GM21723 (cell line): ENCODE results near the gene GBX2.

Source experiments
- ATAC-seq: cut with Tn5 transposase; IDR thresholded peaks from one replicate; pipeline ENCODE4 v1.9.1; 2021; ENCODE audit warnings: mild to moderate bottlenecking, moderate library complexity; ENCODE audit not compliant: unreplicated experiment

GBX2 gene

DNA sequence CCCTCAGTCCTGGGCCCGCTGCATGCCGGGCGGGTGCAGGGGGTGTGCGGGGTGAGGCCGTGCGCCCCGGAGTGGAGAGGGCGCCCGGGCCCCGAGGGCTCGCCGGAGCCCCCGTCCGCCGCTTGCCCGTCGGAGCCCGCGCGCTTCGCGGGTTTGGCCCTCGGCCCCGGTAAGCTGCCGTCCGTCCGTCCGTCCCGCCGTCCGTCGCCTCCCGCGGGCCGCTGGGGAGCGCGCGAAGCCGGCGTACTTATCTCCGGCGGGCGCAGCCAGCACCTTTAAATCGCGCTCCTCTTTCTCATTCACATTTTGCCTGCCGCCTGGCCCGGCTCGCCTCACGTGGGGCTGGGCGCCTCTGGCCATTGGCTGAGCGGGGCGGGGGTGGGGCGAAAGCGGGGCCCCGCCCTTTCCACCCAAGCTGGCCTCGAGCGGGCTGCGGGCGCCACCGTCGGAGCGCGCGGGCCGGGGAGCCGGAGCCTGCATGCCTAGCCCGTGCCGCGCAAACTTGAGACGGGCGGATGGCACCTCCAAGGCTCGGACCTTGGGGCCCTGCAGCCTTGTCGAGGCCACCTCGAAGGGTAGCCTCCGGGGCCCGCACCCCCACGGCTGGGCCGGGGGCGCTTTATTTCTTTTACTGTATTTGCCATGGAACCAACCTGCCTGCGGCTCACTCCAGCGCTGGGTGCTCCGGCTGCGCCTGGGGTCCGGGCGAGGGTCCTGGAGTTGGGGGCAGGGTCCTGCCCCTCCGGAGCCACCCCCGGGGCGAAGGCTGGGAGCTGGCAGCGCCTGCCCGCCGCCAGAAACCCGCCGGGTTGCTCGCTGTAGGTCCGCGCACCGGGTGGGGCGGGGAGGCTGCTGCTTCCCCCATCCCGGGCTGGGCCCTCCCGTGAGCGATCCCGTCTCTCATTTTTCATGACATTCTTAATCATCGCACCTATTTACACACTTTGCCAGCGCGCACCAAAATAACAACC lies at the start of gene GBX2:
Gene GBX2 (minus strand): TSS at position 277 of the 971 bp plus-strand sequence. CDS start 415 bp downstream, outside the sequence.
- ATAC-seq: no peak

DNA sequence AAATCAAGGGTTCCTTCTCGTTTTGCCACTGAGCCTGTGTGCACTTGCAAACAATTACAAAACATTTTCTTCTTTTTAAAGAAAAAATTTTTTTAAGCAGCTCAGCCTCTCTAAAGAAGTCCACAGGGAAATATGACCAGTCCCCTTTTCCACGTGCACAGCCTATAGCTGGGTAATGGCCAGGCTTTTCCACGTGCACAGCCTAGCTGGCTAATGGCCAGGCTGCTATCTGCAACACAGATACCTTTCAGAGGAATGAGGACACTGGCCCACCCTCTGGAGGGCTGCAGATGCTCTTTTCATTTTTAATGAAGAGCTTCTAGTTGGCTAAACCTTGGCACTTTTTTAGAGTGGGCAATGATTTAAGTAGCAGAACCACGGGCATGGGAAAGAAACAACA lies 49.7 kb upstream of the GBX2 start:
- no peak for ATAC-seq

DNA sequence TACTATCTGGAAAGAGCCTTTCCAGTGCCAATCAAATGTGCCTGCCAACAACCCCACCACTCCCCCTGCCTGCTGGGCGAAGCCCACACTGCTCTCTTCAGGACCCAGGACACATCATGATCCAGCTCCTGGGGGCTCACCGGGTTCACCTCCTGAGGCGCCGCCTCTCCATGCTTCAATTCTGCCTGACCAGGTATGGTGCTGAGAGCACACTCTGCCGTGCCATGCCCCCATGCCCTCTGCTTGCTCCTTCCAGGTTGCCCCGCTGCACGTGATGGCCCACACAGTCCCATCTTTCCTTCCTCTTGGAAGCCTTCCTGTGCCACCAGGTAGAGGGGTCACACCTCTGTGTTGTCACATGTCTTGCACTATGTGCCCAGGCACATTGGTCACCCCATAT lies 48.5 kb upstream of the GBX2 start:
- ATAC-seq: no peak

DNA sequence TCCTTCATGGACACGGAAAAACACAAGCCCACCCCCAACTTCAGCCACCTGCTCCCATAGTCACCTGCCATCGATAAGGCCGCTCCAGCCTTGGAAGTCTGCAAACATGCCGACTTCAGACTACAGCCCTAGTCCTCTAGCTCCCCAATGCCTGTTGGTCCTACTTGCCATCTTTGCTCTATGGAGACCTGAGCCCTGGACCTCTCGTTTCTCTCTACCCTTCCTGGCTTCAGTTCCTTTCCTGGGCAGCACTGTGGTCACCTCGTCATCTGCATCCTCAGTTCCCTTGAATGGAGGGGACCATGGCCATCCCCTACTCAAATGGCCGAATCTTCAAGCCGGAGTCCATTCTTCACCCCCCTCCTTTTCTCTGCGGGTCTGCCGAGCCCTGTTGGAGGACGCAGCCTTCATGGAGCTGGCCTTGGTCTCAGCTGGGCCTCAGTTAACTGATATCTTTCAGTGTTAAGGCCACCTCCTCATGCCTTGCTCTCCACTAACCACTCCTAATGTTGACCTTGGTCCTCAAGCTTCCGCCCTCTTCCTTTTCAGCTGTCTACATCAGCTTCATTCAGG lies 47.7 kb upstream of the GBX2 start:
- no peak for ATAC-seq

DNA sequence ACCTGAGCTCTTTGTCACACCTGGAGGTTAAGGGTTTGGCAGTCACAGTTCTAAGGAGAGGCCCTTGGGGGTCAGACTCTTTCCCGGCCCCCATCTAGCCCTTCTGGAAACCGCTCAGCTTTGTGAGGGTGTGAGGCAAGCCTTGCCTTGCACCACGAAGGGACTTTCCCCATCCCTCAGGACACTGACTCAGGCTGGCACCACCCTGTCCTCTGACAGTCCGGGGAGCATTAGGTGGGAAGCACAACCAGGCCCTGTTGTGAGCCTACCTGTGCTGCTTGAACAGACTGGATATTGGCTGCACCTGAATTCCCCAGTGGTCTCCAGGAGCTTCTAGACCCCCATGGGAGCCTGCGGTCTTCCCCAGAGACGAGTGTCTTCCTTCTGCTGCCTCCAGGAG lies 47.0 kb upstream of the GBX2 start:
- no peak for ATAC-seq

DNA sequence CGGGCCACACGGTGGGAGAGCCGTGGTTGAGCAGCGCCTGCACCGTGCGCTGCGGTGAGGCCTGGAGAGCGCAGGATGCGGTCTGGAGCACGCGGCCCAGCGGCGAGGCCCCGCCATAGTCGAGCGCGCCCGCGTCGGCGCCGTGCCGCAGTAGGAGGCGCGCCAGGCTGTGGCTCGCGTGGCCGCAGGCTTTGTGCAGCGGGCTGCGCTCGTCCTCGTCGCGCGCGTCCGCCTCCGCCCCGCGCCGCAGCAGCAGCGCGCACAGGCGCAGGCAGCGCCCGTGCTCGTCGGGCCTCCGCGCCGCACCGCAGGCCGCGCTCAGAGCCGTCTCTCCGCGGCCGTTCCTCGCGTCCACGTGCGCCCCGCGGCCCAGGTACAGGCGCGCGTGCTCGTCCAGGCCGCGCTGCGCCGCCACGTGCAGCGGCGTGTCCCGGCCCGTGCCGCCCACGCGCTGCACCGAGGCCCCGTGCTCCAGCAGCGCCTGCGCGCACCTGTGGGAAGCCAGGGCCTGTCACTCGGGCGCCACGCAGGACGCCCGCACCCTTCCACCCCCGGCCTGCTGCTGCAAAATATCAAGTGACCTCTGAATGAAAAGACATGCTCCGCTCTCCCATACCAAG lies 46.3 kb upstream of the GBX2 start:
- ATAC-seq: no peak

DNA sequence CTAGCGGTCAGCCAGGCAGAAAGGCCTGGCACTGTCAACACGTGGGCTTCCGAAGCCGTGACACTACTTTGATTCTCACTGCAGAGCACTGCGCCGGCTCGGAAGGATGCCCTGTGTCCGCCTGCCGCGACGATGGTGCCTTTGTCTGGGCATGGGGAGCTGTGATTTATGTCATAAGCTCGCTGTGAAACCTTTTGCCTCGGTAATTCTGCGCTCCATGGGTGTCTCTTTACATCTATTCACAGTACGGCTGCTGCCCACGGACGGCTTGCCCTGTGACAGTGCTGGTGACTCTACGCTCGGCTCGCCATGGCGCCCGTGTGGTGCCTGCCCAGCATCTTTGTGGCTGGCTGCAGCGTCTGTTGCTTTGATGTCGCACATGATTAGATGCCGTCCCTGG lies 43.1 kb upstream of the GBX2 start:
- ATAC-seq: no peak

DNA sequence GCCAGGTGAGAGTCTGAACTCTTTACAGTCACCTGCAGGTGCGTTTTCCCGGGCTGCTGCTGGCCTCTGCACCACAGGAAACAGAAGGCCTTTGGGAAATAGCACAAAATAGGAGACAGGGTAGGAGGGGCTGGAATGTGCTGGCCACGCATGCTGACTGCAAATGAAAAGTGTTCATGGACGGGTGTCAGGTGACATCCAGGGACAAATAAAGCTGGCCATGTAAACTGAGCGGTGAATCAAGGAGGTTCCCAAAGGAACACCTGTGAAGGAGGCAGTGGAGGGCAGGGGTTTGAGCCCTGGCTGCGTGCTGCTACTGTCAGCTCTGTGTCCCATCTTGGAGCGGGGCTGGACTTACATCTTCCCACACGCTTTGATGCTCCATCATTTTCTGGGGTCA lies 42.4 kb upstream of the GBX2 start:
- ATAC-seq: no peak

DNA sequence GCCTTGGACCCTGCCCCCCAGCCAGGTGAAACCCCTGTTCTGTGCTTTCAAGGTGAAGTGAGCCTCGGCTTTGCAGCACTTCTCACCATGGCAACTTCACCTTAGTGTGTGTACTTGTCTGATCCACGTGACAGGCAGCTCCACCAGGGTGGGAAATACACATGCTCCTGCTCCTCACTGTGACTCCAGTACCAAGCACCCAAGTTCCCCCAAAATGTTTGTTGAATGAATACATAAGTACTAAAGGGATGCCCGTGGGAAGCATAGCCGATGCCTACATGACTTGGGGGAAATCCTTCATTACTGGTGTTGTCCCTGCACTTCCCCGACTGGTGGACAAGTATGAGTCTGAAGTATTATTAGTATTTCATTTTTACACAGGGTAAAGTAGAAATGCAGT lies 41.8 kb upstream of the GBX2 start:
- ATAC-seq: no peak

DNA sequence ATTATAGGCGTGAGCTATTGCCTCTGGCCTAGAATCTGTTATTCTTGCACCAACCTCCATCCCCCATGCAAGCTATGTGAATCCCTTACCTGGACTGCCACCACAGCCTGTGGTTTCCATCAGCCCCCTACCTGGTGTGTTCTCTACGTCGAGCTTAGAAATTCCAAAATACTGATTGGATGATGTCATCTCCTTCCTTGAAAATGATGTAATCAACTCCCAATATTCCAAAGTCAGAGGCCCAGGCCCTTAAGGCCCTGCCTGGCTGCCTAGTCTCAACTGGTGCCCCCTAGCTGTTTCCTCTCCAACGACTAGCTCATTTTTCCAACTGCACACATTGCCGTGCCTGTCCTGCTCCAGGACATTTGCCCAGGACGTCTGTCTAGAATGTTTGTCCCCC lies 41.3 kb upstream of the GBX2 start:
- ATAC-seq: no peak

DNA sequence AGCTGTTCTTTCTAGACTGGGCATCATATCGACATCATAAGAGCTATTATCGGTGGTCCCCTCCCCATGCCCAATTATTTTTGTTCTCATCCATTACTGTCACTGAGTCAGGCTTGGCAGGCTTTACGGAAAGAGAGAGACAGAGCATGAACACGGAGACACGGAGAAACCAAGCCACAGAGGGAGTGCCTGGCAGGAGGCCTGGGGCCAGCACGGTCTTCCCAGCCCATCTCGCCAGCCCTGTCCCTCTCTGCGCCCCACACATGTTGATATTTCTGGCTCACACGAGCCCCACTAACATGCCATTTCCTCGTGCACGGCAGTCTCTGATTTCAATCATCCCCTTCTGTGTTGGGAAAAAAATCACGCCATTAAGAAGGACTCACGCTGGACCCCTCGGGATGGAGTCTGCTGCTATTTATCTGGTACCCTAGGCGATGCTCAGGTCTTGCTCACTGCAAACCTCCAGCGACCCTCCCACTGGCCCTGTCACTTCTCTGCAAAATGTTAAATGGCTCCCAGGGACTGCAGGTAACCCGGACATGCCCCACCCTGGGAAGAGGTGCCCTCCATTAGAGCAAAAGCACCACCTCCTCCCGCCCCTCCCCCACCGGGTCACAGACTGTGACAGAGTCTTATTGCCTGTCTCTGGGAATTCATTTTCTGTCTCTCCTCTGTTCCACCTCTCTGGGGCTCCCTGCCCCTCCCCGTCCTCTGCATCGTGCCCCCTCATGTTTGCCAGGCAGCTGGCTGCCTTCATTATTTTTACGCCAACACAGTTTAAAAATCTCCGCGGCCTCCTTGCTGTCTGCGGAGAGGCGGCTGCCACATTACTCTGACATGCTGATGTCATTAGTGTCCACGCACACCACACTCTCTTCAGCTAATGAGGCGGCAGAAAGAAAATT lies 40.1 kb upstream of the GBX2 start:
- no peak for ATAC-seq

DNA sequence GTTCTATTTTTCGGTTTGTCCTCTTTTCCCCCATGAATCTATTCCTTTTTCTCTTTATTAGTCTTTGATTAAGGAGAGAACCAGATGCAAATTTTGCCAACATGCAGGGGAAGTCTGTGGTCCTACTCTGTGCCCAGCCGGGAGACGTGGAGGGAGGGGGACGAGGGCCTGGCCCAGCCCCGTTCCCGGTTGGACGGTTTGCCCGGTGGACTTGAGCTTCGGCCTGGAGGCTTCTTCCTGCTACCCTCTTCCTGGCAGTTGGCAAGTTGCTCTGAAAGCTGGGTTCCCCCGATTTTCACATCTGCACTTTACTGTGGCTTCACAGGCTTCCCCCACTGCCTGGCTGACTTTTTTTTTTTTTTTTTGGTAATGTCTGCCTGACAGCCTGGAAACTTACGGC lies 39.3 kb upstream of the GBX2 start:
- ATAC-seq: no peak

DNA sequence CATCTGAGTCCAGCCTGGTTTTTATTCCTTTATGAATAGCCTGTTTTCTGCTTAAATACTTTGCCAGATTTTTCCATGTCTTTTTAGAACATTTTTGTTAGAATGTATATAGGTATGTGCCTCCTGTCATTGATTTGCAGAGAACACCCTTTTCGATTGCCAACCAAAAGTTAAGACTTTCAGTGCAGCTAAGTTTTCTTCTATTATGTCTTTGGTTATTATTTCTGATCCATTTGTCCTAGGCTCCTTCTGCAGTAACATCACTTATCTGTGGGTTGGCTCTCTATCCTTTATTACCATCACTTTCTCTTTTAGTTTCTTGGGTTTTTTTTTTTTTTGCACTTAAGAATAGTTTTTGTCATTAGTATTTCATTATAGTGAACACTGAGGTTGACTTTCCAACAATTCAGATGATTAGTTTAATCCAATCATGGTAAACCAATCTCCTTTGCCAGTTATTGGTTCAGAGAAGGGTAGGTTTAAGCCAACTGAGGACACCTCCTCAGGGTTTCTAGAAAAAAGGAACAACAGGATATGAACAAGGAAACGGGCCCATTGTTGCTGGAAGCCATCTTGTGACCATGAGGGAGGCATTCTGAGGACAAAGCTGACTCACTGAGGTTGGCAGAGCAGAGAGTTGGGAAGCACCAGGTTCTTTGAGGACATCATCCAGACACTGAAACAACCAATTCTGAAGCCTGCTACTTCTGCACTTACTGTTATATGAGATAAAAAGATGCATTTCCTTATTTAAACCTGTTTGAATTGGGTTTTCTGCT lies 37.9 kb upstream of the GBX2 start:
- ATAC-seq: no peak

DNA sequence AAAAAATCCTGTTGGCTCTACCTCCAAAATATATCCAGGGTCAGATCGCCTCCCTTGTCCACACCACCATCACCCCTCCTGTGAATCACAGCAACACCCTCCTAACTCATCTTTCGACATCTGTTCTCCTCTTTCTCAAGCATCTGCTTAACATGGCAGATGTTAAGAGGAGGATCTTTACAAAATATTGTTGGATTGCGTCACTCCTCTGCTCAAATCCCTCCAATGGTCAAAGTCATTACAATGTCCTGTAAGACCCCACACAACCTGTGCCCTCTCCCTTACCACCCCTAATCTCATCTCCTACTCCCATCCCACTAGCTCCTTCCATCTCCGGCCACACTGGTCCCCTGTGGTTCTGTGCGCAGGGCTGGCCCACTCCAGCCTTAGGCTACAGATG lies 36.8 kb upstream of the GBX2 start:
- ATAC-seq: no peak

DNA sequence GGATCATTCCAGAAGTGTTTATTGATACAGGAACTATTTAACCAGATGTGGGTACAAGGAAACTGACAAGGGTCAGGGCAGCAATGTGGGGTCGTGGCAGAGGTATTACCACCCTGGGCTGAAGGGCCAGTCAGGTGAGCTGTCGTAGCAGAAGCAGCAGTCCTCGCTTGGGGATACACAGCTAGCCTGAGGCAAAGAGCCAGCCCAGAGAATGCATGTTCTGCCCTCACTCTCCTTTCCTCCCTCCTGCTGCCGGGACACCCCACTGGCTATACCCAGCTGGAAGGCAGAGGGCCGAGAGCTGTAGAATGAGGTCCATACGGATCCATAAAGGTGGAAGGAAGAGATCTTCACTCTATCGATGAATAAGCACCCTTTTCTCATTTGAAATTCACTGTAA lies 32.2 kb upstream of the GBX2 start:
- ATAC-seq: no peak

DNA sequence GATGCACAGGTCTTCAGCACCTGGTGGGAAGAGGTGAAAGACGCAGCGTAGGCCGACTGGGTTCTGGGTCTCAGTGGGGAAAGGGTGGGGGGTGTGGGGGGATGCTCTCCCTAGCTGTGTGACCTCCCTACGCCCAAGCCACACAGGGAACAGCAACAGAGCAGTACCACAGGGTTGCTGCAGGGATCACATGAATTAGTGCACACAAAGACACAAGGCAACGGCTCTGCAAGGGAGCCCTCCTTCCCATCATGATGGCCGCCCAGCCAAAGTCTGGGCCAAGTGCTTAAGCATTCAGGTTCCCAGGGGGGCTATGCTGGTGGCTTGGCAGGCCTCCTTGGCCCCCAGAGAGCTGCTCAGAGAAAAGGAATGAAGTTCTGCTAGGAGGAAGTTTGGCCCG lies 28.2 kb upstream of the GBX2 start:
- ATAC-seq: no peak

DNA sequence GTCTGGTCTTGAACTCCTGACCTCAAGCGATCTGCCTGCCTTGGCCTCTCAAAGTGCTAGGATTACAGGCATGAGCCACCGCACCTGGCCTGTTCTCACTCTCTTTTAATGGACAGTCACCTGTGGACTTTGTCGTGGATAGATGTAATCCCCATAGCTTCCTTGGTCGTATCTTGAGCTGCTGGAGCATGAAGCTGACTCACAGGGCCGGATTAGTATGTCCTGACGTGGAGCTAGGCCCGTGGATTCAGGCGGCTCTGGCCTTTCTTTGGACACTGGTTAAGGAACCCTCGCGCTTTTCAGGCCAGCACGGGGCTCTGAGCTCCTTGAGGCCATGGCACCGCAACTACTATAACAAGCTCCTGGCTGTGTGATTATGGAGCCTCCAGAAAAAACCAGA lies 27.5 kb upstream of the GBX2 start:
- no peak for ATAC-seq

DNA sequence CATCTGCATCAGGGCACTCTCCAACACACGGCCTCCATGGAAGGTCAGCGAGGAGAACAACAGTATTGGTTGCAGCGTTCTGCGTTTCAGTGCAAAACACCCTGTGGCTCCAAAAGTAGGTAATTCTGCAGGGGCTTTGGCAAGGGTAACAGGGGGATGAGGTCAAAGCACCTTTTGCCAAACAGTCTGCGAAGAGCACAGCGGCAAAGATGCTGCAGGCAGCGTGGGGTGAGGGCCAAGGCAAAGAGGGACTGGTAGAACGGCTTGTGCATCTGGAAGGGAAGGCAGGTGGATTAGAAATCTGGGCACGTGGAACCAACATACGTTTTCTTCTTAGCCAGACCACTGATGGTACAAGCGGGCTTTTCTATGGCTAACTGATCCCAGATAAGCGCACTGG lies 26.6 kb upstream of the GBX2 start:
- ATAC-seq: no peak

DNA sequence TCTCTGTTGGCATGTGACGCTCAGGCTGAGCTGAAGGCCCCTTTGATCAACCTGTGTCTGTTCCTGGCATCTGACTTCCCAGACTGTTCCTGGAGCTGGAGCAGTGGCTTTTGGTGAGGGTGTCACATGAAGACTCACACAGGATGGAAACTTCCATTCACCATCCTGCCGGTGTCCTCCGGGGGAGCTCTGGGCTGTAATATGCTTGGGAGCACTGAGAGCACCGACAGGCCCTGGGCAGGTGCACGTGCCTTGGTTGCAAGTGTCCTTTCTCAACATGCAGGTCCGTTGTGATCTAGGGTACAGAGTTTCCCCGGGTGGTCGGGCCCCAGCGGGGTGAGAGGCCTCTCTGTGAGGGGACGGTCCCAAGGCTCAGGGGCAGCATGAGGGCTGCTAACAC lies 24.8 kb upstream of the GBX2 start:
- ATAC-seq: no peak

DNA sequence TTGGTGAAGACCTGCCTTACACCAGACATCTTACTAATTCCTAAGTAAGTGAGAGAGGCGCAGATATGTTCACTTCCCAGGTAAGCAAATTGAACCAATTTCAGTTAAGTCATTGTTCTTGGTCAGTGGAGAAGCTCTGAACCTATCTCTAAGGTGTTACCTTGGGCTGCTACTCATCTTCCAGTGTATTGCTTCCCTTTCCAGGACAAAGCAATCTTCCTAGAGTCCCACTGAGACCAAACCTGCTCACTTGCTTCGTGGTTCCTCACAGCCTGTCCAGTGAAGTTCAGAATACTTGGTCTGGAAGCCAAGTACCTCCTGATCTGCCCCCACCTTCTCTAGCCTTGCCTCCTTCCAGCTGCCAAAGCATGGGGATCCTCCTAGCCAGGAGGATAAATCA lies 22.5 kb upstream of the GBX2 start:
- no peak for ATAC-seq
